NCI-H1436 treated with DMSO at 0.1 percent for 48 hours (cell line): Measurements from ENCODE around the gene MT1M.
"Not testable (repeated sequence)": the region's sequence is repeated elsewhere in the genome, so short reads cannot be mapped to it uniquely, and the experiment has no call there.

ENCODE experiments used
- DNase-seq: peaks from one replicate; lab custom pipeline; 2025; lab: John Stamatoyannopoulos, UW

Gene MT1M

GRCh38 chr16:56608876-56609462 is 23.5 kb upstream of the MT1M start:
- DNase-seq = no peak

GRCh38 chr16:56609463-56609921 is 23.0 kb upstream of the MT1M start:
- no peak for DNase-seq

- no peak for DNase-seq
Measured at GRCh38 chr16:56610017-56610608, 22.3 kb upstream of the MT1M start.

- DNase-seq = no peak
Measured at GRCh38 chr16:56610609-56611111, 21.8 kb upstream of the MT1M start.

- DNase-seq = no peak
Measured at GRCh38 chr16:56611281-56611833, 21.1 kb upstream of the MT1M start.

GRCh38 chr16:56613706-56614105 is 18.8 kb upstream of the MT1M start:
- no peak for DNase-seq

- no peak for DNase-seq
Measured at GRCh38 chr16:56614549-56614991, 17.9 kb upstream of the MT1M start.

- DNase-seq = no peak
Measured at GRCh38 chr16:56615353-56615752, 17.1 kb upstream of the MT1M start.

- no peak for DNase-seq
Measured at GRCh38 chr16:56616608-56617211, 15.7 kb upstream of the MT1M start.

- DNase-seq = no peak
Measured at GRCh38 chr16:56617212-56618085, 15.0 kb upstream of the MT1M start.

GRCh38 chr16:56618138-56618537 is 14.3 kb upstream of the MT1M start:
- DNase-seq = no peak

- DNase-seq = no peak
Measured at GRCh38 chr16:56620339-56620897, 12.0 kb upstream of the MT1M start.

GRCh38 chr16:56621665-56622445 is 10.6 kb upstream of the MT1M start:
- not testable (repeated sequence) for DNase-seq

- DNase-seq = not testable (repeated sequence)
Measured at GRCh38 chr16:56623184-56623583, 9.3 kb upstream of the MT1M start.

- no peak for DNase-seq
Measured at GRCh38 chr16:56623637-56624036, 8.8 kb upstream of the MT1M start.

GRCh38 chr16:56625140-56625942 is 7.1 kb upstream of the MT1M start, which contains the start of gene MT1E:
TSS of gene MT1E (plus strand) at chr16:56625781. CDS start at chr16:56625852, 71 bp downstream.
- DNase-seq = no peak

- no peak for DNase-seq
Measured at GRCh38 chr16:56625943-56626654, 6.4 kb upstream of the MT1M start.

- no peak for DNase-seq
Measured at GRCh38 chr16:56626685-56627084, 5.8 kb upstream of the MT1M start.
